ENCODE data around the gene METTL21A.

METTL21A gene

GRCh38 chr2:207625014-207625907, at the start of gene METTL21A:
METTL21A (minus strand) TSS chr2:207625394; CDS start chr2:207624375, 1,019 bp downstream.
- DNase-seq (ENCODE audit: low read depth, low spot score): peak; percentile 90
- H3K4me3 ChIP-seq (ENCODE audit: low read depth, low read length): peak within 1 kb of the TSS; percentile 64
- in situ Hi-C loops (cut with HindIII; ENCODE audit: low sequenced_read_pairs): no loop called here
- TF ChIP-seq CTCF (IDR thresholded peaks at IDR 0.05; ENCODE audit: low read depth, low read length): peak; percentile 53

- in situ Hi-C loops (cut with HindIII; ENCODE audit: low sequenced_read_pairs): no loop called here
- DNase-seq (ENCODE audit: low read depth, low spot score): no peak
- no peak overlapping the region for H3K4me3 ChIP-seq (ENCODE audit: low read depth, low read length)
- no peak for TF ChIP-seq CTCF (IDR thresholded peaks at IDR 0.05; ENCODE audit: low read depth, low read length)
Observed at GRCh38 chr2:207674826-207675225, 49.6 kb upstream of the METTL21A start.

GRCh38 chr2:207674266-207674774, 49.1 kb upstream of the METTL21A start:
- TF ChIP-seq CTCF (IDR thresholded peaks at IDR 0.05; ENCODE audit: low read depth, low read length): no peak
- DNase-seq (ENCODE audit: low read depth, low spot score): no peak
- in situ Hi-C loops (cut with HindIII; ENCODE audit: low sequenced_read_pairs): no loop called here

GRCh38 chr2:207673431-207673830, 48.2 kb upstream of the METTL21A start:
- no peak overlapping the region for H3K4me3 ChIP-seq (ENCODE audit: low read depth, low read length)
- TF ChIP-seq CTCF (IDR thresholded peaks at IDR 0.05; ENCODE audit: low read depth, low read length): no peak
- in situ Hi-C loops (cut with HindIII; ENCODE audit: low sequenced_read_pairs): no loop called here
- no peak for DNase-seq (ENCODE audit: low read depth, low spot score)

More at GRCh38 chr2:207674266-207674774, 49.1 kb upstream of the METTL21A start:
- H3K4me3 ChIP-seq (ENCODE audit: low read depth, low read length): no peak overlapping the region

- no peak overlapping the region for H3K4me3 ChIP-seq (ENCODE audit: low read depth, low read length)
- in situ Hi-C loops (cut with HindIII; ENCODE audit: low sequenced_read_pairs): no loop called here
- no peak for DNase-seq (ENCODE audit: low read depth, low spot score)
- TF ChIP-seq CTCF (IDR thresholded peaks at IDR 0.05; ENCODE audit: low read depth, low read length): no peak
Observed at GRCh38 chr2:207670887-207671286, 45.7 kb upstream of the METTL21A start.

- TF ChIP-seq CTCF (IDR thresholded peaks at IDR 0.05; ENCODE audit: low read depth, low read length): no peak
- DNase-seq (ENCODE audit: low read depth, low spot score): no peak
- H3K4me3 ChIP-seq (ENCODE audit: low read depth, low read length): no peak overlapping the region
- in situ Hi-C loops (cut with HindIII; ENCODE audit: low sequenced_read_pairs): no loop called here
Observed at GRCh38 chr2:207663870-207664545, 38.8 kb upstream of the METTL21A start.
